GM18502 (cell line): Measurements from ENCODE around the gene NUP107.

Source experiments
- ATAC-seq: cut with Tn5 transposase; IDR thresholded peaks from one replicate; pipeline ENCODE4 v1.9.1; 2021; ENCODE audit warnings: mild to moderate bottlenecking; ENCODE audit not compliant: unreplicated experiment, poor library complexity

Gene NUP107

DNA sequence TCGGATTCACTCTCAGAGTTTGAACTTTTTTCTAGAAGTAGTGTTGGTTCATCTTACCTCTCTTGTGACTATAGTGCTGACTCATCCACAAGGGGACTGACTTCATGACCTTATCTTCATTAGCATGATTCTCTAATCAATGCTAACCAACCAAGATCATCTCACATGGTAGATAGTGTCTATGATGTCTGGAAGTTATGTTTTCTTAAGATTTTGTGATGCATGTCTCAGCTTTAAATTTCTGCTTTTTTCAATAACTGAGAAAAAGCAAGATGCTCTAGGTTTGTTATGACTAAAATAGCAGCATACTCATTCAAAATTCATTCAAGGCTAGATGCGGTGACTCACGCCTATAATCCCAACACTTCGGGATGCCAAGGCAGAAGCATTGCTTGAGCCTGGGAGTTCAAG lies 46.9 kb downstream of the NUP107 start:
- ATAC-seq: no peak

DNA sequence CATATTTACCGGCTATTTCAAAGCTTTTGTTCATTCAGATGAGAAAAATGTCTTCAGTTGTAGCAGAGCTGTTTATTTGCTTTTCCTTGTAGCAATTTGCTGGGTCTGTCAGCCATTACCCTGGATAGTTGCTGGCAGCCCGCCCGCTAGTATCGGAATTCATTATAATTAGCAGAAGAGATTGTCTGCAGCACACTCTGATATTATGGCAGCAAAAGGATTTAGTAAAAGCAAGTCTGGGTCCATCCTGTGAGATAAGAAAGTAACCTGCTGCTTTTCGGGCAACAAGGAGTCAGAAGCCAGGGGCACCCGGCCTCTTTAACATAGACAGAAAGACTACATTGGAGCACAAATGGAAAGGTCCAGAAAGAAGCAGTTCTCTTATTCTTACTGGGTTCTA lies 53.1 kb downstream of the NUP107 start:
- no peak for ATAC-seq

DNA sequence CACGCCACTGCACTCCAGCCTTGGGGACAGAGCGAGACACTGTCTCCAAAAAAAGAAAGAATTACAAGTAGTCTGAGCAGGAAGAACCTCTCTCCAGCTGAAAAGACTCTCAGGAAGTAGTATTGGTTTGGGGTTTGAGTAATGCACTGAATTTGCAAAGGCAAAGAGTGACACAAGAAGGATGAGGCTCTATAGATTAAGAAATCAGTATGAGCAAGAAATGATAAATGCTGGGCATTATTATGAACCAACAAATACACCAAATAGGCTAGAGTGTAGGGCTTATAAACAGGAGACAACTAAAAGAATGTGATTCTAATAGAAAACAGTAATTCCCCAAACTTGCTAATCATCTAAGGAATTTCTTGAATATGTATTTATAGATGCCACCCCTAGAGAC lies 56.6 kb downstream of the NUP107 start:
- ATAC-seq: no peak

DNA sequence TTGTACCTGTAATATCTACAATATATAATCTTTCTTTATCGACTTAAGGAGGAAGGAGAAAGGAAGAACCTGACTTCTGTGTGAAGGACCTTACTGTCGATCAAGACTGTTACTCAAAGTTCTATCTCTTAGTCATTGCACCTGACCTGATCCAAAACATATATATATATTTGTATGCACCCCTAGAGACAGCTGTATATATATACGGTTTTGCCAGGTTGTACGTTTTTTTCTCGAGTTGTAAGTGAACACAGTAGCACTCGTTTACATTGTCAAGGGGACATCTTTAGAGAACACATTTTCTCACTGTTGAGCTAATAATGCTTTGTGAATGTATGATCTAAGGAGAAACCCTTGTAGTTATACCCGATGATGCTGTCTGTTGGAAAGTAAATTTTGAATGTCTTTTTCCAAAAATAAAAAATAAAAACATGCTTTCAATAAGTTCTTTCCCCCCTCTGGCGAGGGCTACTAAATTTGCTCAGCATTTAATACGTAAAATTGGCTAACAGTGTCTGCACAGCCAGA lies 58.7 kb downstream of the NUP107 start:
- ATAC-seq: peak; percentile 2

DNA sequence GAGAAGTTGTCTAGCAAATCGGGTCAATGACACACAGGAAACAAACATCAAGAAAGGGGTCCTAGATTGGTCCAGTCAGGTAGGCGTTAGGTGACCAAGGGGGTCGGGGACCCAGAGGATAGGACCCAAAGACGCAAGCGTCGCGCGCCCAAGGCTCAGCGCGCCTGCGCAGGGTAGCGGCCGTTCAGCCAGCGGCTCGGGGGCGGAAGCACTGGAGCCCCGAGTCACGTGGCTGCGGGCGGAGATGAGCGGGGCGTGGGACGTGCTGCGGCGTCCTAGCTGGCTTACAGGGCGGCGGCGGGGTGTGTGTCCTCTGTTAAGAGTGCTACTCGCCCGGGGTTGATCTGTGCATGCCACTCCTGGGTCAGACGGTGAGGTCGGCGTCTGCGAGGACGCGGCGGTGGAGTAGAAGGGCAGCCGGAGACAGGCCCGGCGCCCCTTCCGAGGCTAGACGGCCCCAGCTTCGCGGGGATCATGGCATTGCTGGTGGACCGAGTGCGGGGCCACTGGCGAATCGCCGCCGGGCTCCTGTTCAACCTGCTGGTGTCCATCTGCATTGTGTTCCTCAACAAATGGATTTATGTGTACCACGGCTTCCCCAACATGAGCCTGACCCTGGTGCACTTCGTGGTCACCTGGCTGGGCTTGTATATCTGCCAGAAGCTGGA lies 59.3 kb downstream of the NUP107 start, which contains the start of gene SLC35E3:
Gene SLC35E3, plus strand, starts transcription at position 273 of the 668 bp plus-strand sequence. Its CDS starts 202 bp downstream, at position 475.
- peak; percentile 97 for ATAC-seq

DNA sequence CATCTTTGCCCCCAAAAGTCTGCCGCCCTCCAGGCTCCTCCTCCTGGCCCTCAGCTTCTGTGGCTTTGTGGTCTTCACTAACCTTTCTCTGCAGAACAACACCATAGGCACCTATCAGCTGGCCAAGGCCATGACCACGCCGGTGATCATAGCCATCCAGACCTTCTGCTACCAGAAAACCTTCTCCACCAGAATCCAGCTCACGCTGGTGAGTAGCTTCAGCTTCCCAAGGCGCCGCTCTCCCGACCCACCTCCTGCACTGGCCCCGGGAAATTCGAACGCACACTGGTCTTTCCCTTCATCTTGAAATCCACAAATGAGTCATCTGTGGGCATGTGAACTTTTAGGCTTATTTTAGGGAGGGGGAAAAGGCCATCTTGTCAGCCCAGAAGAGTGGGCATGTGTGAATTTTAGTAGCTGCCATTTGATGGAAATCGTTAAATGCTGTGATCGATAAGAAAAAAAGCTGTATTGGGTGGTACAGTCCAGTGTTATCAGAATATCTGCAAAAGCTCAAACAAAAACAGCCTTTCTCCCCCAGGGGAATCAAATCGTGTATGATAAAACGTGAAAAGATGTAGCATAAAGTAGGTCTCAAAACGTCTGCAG lies 59.9 kb downstream of the NUP107 start:
- peak; percentile 41 for ATAC-seq

DNA sequence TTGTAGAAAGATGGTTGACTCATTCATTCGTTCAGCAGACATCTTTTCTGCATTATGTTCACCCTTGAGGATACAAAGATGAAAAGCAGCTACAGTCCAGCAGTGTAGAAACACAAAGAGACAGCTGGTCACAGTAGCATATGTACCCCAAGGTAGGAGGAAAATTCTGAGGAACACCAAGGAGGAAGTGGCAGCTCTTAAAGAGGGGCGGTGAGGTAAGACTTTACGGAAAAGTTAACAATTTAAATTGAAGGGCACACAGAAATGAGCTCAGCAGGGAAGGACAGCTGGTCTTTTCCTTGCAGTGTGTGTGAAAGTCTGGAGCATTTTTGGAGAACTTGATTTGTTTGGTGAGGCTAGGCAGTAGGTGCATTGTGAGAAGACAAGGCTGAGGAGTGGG lies 62.7 kb downstream of the NUP107 start:
- no peak for ATAC-seq

DNA sequence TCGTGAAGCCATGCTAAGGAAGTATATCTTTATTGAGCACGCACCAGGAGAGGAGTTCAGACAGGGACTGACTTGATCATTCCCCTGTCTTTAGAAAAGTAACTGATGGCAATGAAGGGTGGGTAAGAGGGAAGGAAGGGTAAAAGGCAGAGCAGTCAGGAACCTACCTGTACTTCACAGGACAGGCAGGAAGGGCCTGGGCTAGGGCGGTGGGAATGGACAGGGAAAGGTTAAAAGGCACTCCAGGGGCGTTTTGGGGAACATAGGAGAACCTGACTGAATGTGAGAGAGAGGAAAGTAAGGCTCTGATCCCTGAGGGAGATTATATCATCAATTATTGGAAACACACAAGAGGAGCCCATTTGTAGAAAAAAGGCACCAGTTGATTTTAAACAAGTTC lies 63.1 kb downstream of the NUP107 start:
- no peak for ATAC-seq

DNA sequence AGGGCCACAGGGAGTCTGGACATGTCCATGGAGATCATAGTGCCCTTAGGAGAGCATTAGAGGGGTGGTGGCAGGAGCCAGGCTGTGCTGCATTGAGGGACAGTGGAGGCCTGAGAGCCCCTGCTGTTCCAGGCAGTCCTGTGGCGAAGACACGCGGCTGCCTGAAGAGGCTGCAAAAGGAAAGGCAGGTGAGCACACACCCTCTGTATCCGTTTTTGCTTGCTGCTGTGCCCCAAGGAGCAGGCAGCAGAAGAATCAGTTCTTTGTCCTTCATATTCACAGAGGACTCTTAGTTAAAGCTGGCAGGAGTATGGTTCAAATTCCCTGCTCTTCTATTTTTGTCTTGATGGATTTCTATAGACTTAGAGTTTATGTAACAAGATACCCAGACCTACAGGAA lies 63.7 kb downstream of the NUP107 start:
- no peak for ATAC-seq

DNA sequence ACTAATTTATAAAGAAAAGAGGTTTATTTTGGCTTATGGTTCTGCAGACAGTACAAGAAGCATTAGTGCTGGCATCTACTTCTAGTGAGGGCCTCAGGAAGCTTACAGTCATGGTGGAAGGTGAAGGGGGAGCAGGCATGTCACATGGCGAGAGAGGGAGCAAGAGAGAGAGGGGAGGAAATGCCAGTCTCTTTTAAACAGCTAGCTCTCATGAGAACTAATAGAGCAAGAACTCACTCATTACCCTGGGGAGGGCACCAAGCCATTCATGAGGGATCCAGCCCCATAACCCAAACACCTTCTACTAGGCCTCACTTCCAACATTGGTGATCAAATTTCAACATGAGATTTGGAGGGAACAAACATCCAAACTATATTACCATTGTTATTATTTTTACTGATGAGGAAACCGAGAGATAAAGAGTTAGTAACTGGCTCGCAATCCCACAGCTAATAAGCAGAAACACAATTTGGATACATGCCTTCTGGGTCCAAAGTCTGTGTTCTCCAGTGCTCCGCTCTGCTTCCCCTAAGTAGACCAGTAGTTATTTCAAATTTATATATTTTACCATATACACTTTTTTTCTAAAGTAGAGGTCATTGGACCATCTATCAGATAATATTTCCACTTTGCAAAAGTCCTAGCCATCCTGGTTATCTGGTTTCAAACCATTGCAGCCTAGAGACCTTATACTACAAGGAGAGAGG lies 68.9 kb downstream of the NUP107 start:
- ATAC-seq: no peak

DNA sequence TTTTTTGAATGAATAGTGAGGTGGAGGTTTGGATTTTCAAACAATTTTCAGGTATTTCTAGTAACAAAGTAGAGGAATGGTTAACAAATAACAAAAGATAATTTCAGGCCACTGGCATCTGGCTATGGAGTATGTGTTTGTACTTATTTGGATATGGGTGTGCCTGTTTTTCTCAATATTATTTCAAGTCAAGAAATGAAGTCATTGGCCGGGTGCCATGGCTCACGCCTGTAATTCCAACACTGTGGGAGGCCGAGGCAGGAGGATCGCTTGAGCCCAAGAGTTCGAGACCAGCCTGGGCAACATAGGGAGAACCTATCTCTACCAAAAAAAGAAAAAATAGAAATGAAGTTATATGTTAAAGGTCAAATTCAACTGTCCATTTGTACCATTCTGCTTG lies 73.1 kb downstream of the NUP107 start:
- ATAC-seq: no peak

DNA sequence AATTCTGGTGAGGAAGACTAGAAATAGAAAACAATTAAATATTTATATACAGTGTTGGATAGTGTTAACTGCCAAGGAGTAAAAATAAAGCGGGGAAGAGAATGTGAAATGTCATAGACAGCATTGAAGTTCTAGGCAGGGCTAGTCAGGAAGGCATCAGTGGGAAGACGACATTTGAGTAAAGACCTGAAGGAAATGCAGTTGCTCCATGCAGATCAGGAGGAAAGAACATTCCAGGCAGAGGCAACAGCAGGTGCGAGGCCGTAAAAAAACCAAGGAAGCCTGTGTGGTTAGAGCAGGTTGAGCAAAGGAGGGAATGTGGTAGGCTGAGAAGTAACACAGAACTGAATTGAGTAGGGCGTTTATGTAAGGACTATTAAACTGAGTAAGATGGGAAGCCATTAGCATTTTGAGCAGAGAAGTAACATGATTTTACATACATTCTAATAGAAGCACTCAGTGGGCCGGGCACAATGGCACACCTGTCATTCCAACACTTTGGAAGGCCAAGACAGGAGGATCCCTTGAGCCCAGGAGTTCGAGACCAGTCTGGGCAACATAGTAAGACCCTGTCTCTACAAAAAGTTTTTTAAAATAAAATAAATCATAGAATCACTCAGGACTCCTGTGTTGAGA lies 74.1 kb downstream of the NUP107 start:
- ATAC-seq: no peak

DNA sequence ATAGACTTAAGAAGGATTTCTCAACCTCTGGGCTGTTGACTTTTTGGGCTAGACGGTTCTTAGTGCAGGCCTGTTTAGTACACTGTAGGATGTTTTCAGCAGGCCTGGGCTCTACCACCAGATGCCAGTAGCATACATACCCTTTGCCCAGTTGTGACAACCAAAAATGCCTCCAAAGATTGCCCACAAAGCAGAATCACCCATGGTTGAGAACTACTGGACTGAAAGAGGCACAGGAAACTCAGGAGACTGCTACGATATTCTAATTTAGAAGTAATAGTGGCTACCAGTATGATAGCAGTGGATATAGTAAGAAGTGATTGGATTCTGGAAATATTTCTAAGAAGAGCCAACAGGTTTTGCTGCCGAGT lies 74.6 kb downstream of the NUP107 start:
- ATAC-seq: no peak

DNA sequence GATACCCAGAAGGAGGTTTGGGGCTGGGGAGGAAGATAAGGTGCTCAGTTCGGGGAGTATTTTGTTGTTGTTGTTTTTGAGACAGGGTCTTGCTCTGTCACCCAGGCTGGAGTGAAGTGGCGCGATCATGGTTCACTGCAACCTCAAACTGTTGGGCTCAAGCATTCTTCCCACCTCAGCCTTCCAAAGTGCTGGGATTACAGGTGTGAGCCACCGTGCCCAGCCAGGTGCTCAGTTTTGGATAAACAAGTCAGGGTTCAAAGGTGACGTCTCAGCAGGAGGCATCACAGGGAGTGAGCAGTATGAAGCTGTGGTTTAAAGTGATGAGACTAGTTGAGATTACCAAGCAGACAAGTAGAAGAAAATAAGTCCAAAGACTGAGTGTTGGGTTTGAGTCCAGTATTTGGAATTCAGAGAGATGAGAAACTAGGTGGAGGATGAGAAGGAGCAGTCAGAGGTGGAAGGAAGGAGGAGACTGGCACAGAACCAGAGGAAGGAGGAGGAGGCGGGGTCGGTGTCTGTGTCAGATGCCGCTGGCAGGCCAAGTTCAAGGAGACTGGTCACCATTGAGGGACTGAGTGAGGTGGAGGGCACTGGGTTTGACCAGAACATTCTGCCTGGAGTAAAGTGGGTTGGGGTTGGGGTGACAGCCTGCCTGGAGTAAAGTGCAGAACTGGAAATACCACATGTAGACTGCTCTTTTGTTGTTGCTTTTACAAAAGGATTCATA lies 75.3 kb downstream of the NUP107 start:
- no peak for ATAC-seq

DNA sequence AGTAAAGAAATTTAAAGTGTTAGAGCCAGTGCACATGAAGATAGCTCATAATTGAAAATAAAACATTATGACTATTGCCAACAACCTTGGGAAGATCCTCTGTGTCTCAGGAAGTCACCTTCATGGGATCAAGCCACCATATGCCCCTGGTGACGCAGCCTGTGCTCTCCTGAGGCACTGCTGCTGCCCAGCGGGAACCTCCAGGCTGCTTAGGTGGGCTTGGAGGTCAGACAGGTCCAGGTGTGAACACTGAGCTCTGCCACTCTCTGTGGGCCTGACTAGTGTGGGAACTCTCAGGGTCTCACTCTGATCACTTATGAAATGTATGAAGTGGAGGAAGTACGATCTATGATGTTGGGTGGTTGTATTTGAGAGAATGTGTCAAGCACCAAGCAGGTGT lies 75.9 kb downstream of the NUP107 start:
- no peak for ATAC-seq

DNA sequence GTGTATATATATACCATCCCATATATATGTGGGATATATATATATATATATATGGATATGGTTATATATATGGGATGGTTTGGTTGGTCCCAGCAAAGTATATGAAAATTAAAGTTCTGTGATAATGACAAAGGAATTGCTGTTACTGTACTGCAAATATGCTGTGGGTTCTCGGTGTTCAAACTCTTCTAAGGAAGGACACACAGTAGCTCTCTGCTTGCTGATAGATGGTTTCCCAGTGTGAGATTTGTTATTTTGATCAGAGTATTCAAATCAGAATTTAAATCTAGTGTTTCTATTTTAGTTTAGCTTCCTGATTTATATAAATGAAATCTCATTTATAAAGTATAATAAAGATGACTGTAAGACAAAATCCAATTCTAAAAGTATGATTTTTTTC lies 78.9 kb downstream of the NUP107 start:
- ATAC-seq: no peak

DNA sequence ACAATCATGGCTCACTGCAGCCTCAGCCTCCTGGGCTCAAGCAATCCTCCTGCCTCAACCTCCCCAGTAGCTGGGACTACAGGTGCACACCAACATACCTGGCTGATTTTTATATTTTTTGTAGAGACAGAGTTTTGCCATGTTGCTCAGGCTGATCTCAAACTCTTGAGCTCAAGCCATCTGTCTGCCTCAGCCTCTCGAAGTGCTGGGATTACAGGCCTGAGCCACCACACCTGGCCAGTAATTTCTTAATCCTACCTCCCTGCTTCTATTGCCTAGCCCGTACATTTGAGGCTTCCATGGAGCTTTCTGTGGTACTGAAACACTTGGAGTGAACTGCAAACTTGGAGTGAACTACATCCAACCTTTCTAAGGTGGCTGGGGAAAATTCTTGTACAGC lies 79.9 kb downstream of the NUP107 start:
- no peak for ATAC-seq

DNA sequence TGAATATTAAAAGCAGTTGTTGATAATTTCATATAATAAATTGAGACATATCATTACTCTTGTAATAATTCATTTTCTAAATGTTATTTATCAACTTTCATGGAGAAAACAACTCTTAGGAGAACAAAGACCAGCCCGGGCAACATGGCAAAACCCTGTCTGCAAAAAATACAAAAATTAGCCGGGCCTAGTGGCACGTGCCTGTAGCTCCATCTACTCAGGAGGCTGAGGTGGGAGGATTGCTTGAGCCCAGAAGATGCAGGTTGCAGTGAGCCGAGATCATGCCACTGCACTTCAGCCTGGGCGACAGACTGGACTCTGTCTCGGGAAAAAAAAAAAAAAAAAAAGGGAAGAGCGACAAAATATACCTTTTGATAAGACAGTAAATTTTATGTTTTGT lies 80.4 kb downstream of the NUP107 start:
- no peak for ATAC-seq

DNA sequence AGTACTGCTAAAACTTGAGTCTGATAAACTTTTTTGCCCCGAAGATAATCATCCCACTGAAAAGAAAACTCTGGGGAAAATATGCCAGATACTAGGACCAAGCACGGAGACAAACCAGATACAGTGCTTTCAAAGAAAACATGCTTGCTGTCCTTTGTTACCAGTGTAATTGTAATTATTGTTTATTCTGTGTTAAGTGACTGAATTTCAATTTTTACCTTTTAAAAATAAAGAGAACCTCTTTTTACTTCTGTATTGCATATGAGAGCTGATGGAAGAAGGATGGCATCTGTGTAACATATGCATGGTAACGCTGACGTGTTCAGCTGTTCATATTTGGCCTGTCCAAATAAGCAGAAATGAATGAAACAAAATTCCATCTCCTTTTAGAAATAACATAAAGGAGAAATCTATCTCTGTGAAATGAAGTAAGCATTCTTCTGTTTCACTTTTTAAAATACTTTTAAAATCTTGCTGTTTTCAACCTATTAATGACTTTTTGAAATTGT lies 81.7 kb downstream of the NUP107 start:
- ATAC-seq: no peak

DNA sequence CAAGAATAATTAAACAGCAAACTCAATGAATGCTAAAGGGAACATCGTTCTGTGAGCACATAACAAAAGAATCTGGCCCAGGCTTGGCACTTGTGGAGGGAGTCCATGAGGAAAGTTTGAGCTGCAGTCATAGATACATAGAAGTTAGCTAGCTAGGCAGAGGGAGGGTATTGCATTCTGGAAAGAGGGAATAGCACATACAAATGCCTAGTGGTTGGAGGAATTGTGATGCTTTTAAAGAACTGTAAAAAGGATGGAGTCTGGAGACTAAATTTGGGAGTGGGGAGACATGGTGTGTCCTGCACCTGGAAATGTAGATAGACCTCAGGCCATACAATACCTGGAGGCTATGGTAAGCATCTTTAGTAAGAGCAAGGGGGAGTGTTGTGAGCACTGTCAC lies 83.2 kb downstream of the NUP107 start:
- ATAC-seq: no peak
